RPMI7951 (cell line): Measurements from ENCODE around the gene CACNG1. TPM values are rescaled to one million over a fixed set of nuclear protein-coding genes. Genes with fewer than 3 reads are reported as not detected.
"Not testable (repeated sequence)": the region's sequence is repeated elsewhere in the genome, so short reads cannot be mapped to it uniquely, and the experiment has no call there.

Experiments used
- DNase-seq: peaks from one replicate; pipeline ENCODE4 v3.0.0-alpha.2; 2012; ENCODE audit warnings: low read depth
- total RNA-seq: library from RNA; depleted of rRNA; stranded (reverse); fragments of >200 nt; shearing (Covaris generic); gene quantifications from 2 replicates; pipeline ENCODE4 v1.2.3, GENCODE V29; 2014

CACNG1 gene
- total RNA-seq, 1 experiment from 2014 or later = not detected

- DNase-seq = no peak
Measured at GRCh38 chr17:67025216-67025792, 19.1 kb upstream of the CACNG1 start.

GRCh38 chr17:67026341-67026740 is 18.0 kb upstream of the CACNG1 start:
- DNase-seq = no peak

DNA sequence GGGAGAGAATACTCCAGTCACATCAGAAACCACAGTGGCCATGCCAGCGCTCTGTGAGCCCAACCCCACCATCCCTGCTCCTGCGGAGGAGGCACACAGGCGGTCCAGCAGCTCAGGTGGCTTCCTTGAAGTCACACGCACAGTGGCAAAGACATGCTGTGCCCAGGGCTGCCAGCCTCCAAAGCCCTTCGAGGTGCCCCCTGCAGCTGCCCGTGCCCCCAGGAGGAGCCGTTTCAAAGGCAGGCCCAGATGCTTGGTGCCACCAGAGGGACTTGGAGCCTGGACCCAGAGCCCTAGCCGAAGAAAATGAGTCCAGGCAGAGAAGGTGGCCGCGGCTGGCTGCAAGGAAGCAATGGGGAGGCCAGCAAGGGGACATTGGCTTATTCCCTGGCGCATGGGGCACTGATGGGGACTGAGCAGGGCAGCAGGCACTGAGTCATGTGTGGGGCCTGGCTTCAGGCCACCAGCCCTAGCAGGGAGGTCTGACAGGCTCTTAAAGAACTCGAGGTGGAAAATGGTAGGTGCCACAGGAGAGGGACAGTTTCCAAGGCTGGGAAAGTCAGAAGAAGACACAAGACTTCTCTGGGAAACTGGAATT is 17.2 kb upstream of the CACNG1 start:
- peak; percentile 33 for DNase-seq

GRCh38 chr17:67030641-67031040 is 13.7 kb upstream of the CACNG1 start:
- no peak for DNase-seq

GRCh38 chr17:67032382-67032781 is 12.0 kb upstream of the CACNG1 start:
- no peak for DNase-seq

DNA sequence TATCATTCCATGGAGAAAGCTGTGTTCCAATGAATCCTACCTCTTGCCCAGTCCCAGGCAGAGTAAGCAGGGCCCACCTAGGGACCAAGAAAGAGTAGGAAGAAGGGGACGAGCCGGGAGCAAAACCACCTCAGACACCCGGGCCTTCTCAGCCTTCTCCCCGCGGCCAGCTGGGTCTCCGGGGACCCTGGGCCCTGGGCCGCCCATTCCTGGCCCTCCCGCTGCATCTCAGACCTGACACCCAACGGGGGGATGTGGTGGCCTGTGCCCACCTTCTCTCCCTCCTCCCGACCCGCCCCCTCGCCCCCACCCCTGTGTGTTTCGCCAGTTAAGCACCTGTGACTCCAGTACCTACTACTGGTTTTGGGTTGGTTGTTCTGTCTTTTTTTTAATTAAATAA is 11.4 kb upstream of the CACNG1 start:
- no peak for DNase-seq

GRCh38 chr17:67033613-67034012 is 10.7 kb upstream of the CACNG1 start:
- no peak for DNase-seq

- DNase-seq = no peak
Measured at GRCh38 chr17:67035131-67036083, 8.9 kb upstream of the CACNG1 start.

DNA sequence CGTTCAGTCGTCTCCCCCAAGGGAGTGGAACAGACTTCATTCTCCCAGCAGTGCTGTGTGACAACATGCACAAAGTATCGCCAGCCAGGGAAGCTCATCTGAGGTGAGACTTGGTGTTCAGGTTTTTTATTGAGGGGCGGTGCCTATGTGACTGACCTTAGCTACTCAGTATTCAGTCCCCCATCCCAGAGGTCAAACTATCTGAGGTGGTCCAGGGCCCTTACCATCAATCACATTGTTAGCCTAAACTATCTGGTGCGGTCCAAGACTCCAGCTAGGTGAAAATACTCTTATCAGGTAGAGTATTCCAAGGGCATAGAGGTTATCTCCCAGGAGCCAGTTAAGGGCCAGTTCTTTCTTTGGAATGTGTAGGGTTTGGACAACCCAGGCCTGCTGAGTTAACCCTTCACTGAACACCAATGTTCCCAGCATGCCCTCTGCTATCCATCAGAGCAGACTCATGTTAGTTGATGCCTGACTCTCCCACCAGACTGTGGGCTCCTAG is 5.4 kb upstream of the CACNG1 start:
- no peak for DNase-seq

DNA sequence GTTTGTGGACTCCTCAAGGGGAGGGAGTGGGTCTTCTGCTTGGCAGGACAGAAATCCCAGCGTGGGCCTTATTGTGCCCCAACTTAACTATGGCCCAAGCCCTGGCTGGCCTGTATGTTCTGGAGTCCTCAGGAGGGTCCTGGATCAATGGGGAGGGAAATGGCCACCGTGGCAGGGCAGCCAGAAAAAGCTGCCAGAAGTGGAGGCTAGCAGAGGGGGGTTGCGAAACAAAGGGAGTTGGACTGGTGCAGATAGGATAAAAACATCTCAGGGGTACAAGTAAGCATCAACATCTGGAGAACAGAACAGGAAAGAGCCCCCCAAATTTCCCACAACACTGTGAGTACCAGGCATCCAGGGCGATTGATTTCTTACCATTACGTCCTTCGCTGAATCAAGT is 3.7 kb upstream of the CACNG1 start:
- DNase-seq = no peak

DNA sequence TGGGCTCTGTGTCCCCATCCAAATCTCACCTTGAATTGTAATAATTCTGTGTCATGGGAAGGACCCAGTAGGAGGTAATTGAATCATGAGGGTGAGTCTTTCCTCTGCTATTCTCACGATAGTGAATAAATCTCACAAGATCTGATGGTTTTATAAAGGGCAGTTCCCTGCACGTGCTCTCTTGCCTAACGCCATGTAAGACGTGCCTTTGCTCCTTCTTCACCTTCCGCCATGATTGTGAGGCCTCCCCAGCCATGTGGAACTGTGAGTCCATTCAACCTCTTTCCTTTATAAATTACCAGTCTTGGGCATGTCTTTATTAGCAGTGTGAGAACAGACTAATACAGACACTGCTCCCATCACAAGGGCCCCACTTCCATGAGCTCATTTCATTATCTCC is 3.2 kb upstream of the CACNG1 start:
- not testable (repeated sequence) for DNase-seq

GRCh38 chr17:67041531-67041930 is 2.8 kb upstream of the CACNG1 start:
- DNase-seq = no peak

GRCh38 chr17:67041941-67042899 is 2.1 kb upstream of the CACNG1 start:
- no peak for DNase-seq

- no peak for DNase-seq
Measured at GRCh38 chr17:67043283-67043682, 1.1 kb upstream of the CACNG1 start.

GRCh38 chr17:67044940-67045339 is 586 bp downstream of the CACNG1 start:
- DNase-seq = no peak

DNA sequence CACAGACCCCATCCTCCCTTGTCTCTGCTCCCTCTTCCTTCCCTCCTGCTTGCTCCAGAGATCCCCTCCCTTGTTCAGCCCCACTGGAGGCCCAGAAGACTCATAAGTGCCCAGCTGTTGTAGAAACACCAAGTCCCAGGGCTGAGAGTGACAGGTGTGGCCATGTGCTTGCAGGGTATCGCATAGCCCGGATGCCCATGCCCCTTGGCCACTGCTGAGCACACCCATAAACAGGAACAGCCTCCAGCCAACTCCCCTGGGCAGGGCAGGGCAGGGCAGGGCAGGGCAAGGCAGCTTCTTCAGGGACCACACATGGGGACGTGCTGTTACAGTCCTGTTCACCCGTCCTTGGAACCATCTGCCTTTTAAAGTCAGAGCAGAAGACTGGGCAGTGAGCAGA is 2.0 kb downstream of the CACNG1 start:
- DNase-seq = no peak

DNA sequence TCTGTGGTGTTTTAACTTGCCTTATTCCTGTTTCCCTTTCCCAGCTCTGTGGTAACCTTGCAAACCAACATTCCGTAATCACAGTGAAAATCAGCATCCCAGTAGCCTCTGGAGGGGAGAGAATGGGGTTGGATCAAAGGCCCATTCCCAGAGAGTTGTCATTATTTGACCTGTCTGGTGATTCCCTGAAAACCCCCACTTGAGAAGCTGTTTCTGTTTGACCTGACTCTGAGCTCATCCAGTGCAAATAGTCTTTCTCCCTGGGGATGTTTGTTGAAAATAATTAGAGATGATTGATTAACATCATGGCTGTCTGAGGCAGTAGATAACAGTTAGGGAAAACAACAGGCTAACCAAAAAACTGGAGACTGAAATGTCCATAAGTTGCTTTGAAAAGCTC is 3.0 kb downstream of the CACNG1 start:
- DNase-seq = no peak

- DNase-seq = no peak
Measured at GRCh38 chr17:67049025-67049739, 4.8 kb downstream of the CACNG1 start.

DNA sequence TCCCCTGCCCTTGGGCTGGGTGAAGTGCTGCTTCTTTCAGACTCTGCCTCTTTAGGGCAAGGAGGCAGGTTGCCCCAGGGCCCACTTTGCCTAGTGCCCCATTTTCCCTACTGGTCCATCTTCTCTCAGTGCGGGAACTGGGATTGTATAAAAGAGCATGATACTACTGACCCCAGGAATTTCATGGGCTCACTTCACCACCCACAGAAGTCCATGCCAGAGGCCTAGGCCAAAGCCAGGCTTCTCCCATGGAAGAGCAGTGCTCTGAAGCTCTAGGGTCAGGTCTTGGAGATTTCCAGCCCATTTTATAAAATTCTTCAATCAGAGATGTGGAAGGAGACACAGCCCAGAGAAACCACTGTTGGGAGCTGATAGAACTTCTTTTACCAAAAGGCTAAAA is 5.7 kb downstream of the CACNG1 start:
- DNase-seq = no peak

DNA sequence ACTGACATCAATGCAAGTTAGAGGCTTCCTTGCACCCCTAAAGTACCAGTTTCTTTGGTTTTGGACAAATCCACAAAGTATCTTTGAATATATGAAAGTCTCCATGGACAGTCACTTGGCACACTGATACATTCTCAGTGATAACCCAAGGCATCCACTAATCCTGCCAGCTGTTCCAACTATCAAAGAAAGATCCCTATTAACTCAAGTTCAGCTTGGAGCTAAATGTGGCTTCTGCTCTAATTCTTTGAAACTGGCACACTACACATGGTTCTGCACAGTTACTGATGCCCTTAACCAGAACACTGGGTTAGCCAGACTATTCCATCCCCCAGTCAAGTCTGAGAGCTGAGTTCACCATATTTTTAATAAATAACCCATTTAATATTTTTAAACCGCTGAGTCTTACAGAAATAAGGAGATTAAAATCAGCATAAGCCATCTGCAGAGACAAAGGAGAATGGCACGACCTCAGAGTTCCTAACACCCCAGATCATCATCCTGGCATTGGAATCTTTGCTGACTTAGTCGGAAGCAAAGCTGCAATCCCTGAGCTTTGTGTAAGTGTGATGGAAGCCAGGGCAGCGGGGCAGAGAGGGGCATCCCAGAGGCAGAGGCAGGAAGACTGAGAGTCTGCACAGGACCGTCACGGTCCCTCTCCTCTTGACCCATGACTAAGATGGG is 6.3 kb downstream of the CACNG1 start:
- DNase-seq = no peak
